HCT116 (cell line): ENCODE data around the gene KLHL3. TPM values are rescaled to one million over a fixed set of nuclear protein-coding genes. Genes with fewer than 3 reads are reported as not detected.

Source experiments
- ATAC-seq: fragments of 200-7000 bp; cut with Tn5 transposase; 2 replicates; pipeline ENCODE4 v1.9.1; 2020; ENCODE audit warnings: mild to moderate bottlenecking, moderate library complexity
- BruUV-seq: library from RNA; stranded (reverse); fragments of 400-500 nt; replicated peaks from 2 replicates; lab custom pipeline; 2021; lab: Mats Ljungman, UMichigan
- CTCF ChIA-PET: fragments of 300-600 bp; sonication (Branson Sonifier 250); formaldehyde crosslinking; loops from one replicate; lab custom pipeline; 2021; ENCODE audit warnings: antibody characterized with exemption; lab: Charles Lee
- POLR2A ChIA-PET: fragments of 300-600, 350-600 bp; sonication (Branson Sonifier 250); formaldehyde crosslinking; loops from one replicate; lab custom pipeline; 2021; ENCODE audit warnings: antibody characterized with exemption; lab: Charles Lee
- RAD21 ChIA-PET, 2 experiments: fragments of 300-600 bp; sonication (Branson Sonifier 250); formaldehyde crosslinking; loops; one replicate each; lab custom pipeline; 2023; ENCODE audit warnings: low total read pairs in 2 of 2; ENCODE audit not compliant: uncharacterized antibody in 2 of 2, unreplicated experiment in 2 of 2, low non-redundant PET in 1 of 2; lab: Charles Lee
- DNase-seq: peaks from one replicate; pipeline ENCODE4 v3.0.0-alpha.2; 2010; ENCODE audit warnings: low read depth, low spot score
- H2AFZ ChIP-seq: fragments of 200-600 bp; shearing (Covaris generic), sonication (generic); 2 replicates; pipeline ENCODE4 v1.6.1; 2017; ENCODE audit warnings: low read depth, mixed run types, mixed read lengths, antibody characterized with exemption, low read length; ENCODE audit not compliant: poor library complexity, severe bottlenecking
- H3K27ac ChIP-seq: 2 replicates; pipeline ENCODE4 v1.5.1; 2012; ENCODE audit warnings: low read depth, low read length
- H3K27me3 ChIP-seq: fragments of 200-600 bp; sonication (generic); 2 replicates; pipeline ENCODE4 v1.6.1; 2016; ENCODE audit warnings: mixed run types, low read length, mixed read lengths; ENCODE audit not compliant: insufficient read depth
- H3K36me3 ChIP-seq, 2 experiments: fragments of 200-500 bp in 1 of 2; fragments of 200-600 bp in 1 of 2; sonication (Bioruptor generic) in 1 of 2; sonication (generic) in 1 of 2; 2 replicates each; pipeline versions ENCODE4 v1.5.1 to v1.6.1; 2014 to 2016; ENCODE audit warnings: low read length in 2 of 2, inconsistent platforms in 1 of 2, mixed read lengths in 1 of 2, mixed run types in 1 of 2; ENCODE audit not compliant: insufficient read depth in 2 of 2, control insufficient read depth in 1 of 2
- H3K4me1 ChIP-seq, 2 experiments: fragments of 200-600 bp in 1 of 2; sonication (generic) in 1 of 2; 2 replicates each; pipeline versions ENCODE4 v1.5.1 to v1.6.1; 2012 to 2017; ENCODE audit warnings: low read length in 2 of 2, inconsistent platforms in 1 of 2, mild to moderate bottlenecking in 1 of 2, mixed read lengths in 1 of 2, mixed run types in 1 of 2, moderate library complexity in 1 of 2; ENCODE audit not compliant: insufficient read depth in 2 of 2, control insufficient read depth in 1 of 2
- H3K4me2 ChIP-seq: fragments of 200-600 bp; sonication (generic); 2 replicates; pipeline ENCODE4 v1.6.1; 2017; ENCODE audit warnings: mixed run types, low read length, mixed read lengths
- H3K4me3 ChIP-seq, 2 experiments: fragments of 200-600 bp in 1 of 2; sonication (generic) in 1 of 2; replicated peaks in 1 of 2; 2 replicates each; pipeline ENCODE4 v1.5.1; 2011 to 2016; ENCODE audit warnings: low read length in 2 of 2, control low read depth in 1 of 2, low read depth in 1 of 2, mild to moderate bottlenecking in 1 of 2, mixed read lengths in 1 of 2, mixed run types in 1 of 2
- H3K79me2 ChIP-seq: fragments of 200-600 bp; sonication (generic); 2 replicates; pipeline ENCODE4 v1.6.1; 2017; ENCODE audit warnings: mild to moderate bottlenecking, mixed run types, low read length, moderate library complexity, mixed read lengths; ENCODE audit not compliant: insufficient read depth
- H3K9ac ChIP-seq: fragments of 200-600 bp; sonication (generic); 2 replicates; pipeline ENCODE4 v1.6.1; 2016; ENCODE audit warnings: low read length, mixed read lengths
- H3K9me2 ChIP-seq: fragments of 200-600 bp; sonication (generic), shearing (Covaris generic); 2 replicates; pipeline ENCODE4 v1.6.1; 2017; ENCODE audit warnings: mixed run types, mild to moderate bottlenecking, moderate library complexity; ENCODE audit not compliant: insufficient read depth
- H3K9me3 ChIP-seq, 2 experiments: fragments of 200-500 bp in 1 of 2; fragments of 200-600 bp in 1 of 2; sonication (Bioruptor generic) in 1 of 2; sonication (generic) in 1 of 2; 2 replicates each; pipeline ENCODE4 v1.6.1; 2014 to 2017; ENCODE audit warnings: low read length in 2 of 2, mixed read lengths in 2 of 2, inconsistent platforms in 1 of 2, low read depth in 1 of 2, mild to moderate bottlenecking in 1 of 2, mixed run types in 1 of 2, moderate library complexity in 1 of 2; ENCODE audit not compliant: control insufficient read depth in 1 of 2, insufficient read depth in 1 of 2
- H4K20me1 ChIP-seq: fragments of 200-600 bp; sonication (generic), shearing (Covaris generic); 2 replicates; pipeline ENCODE4 v1.6.1; 2017; ENCODE audit warnings: mixed run types, mild to moderate bottlenecking, moderate library complexity; ENCODE audit not compliant: insufficient read depth
- CEBPB ChIP-seq: IDR thresholded peaks from 2 replicates; pipeline ENCODE4 v1.6.1; 2012; ENCODE audit warnings: low read depth
- EZH2 ChIP-seq: fragments of 200-600 bp; sonication (generic); IDR thresholded peaks from 2 replicates; pipeline ENCODE4 v1.6.1; 2017; ENCODE audit warnings: antibody characterized with exemption, mixed run types
- EZH2phosphoT487 ChIP-seq: fragments of 200-600 bp; IDR thresholded peaks from 2 replicates; pipeline ENCODE4 v1.6.1; 2018; ENCODE audit warnings: antibody characterized with exemption, borderline replicate concordance
- FOSL1 ChIP-seq: IDR thresholded peaks from 2 replicates; pipeline ENCODE4 v1.6.1; 2012; ENCODE audit warnings: low read depth
- POLR2A ChIP-seq: IDR thresholded peaks from 2 replicates; pipeline ENCODE4 v1.7.0; 2011; ENCODE audit warnings: borderline replicate concordance; ENCODE audit not compliant: insufficient read depth, insufficient read length; ENCODE audit errors: extremely low read depth
- POLR2AphosphoS5 ChIP-seq: IDR thresholded peaks from 2 replicates; pipeline ENCODE4 v1.6.1; 2011; ENCODE audit warnings: mild to moderate bottlenecking, low read depth, low read length, moderate library complexity
- RAD21 ChIP-seq: IDR thresholded peaks from 2 replicates; pipeline ENCODE4 v1.6.1; 2012; ENCODE audit warnings: low read depth, mild to moderate bottlenecking
- SRF ChIP-seq: IDR thresholded peaks from 2 replicates; pipeline ENCODE4 v1.6.1; 2012; ENCODE audit warnings: low read depth
- TCF7L2 ChIP-seq: IDR thresholded peaks from 2 replicates; pipeline ENCODE4 v1.7.0; 2011; ENCODE audit warnings: borderline replicate concordance, inconsistent platforms; ENCODE audit not compliant: insufficient read depth, insufficient read length; ENCODE audit errors: extremely low read depth
- YY1 ChIP-seq: IDR thresholded peaks from 2 replicates; pipeline ENCODE4 v1.6.1; 2011; ENCODE audit warnings: low read length, low read depth, moderate library complexity, mild to moderate bottlenecking; ENCODE audit not compliant: insufficient replicate concordance; ENCODE audit errors: extremely low read depth
- ZNF274 ChIP-seq: fragments of 200-500 bp; sonication (Bioruptor generic); IDR thresholded peaks from 2 replicates; pipeline ENCODE4 v1.6.1; 2014; ENCODE audit warnings: mild to moderate bottlenecking, low read depth, low read length, inconsistent platforms
- intact Hi-C: fragments of 100-400 bp; cut with micrococcal nuclease; formaldehyde crosslinking; loops from 2 replicates; pipeline ENCODE4 v1.10.0; 2022
- total RNA-seq: library from RNA; stranded (reverse); gene quantifications from one replicate; pipeline ENCODE4 v1.2.1, GENCODE V29; 2021; ENCODE audit not compliant: unreplicated experiment
- TF ChIP-seq, protein P1 (sequence below): IDR thresholded peaks from 2 replicates; pipeline ENCODE4 v1.6.1; 2011; ENCODE audit warnings: mild to moderate bottlenecking, low read length, moderate library complexity; ENCODE audit not compliant: insufficient replicate concordance; ENCODE audit errors: extremely low read depth
- TF ChIP-seq, protein P2 (sequence below), 3 experiments: fragments of 200-600 bp in 1 of 3; sonication (generic) in 1 of 3; IDR thresholded peaks in 2 of 3; conservative IDR thresholded peaks in 1 of 3; 2 replicates each; pipeline ENCODE4 v1.5.1; 2012 to 2017; ENCODE audit warnings: low read depth in 2 of 3, low read length in 2 of 3, antibody characterized with exemption in 1 of 3, borderline replicate concordance in 1 of 3, control low read depth in 1 of 3, mild to moderate bottlenecking in 1 of 3, mixed read lengths in 1 of 3, mixed run types in 1 of 3, moderate library complexity in 1 of 3; ENCODE audit not compliant: insufficient read depth in 1 of 3

Gene KLHL3
- total RNA-seq, 1 experiment from 2014 or later, result not detected

DNA sequence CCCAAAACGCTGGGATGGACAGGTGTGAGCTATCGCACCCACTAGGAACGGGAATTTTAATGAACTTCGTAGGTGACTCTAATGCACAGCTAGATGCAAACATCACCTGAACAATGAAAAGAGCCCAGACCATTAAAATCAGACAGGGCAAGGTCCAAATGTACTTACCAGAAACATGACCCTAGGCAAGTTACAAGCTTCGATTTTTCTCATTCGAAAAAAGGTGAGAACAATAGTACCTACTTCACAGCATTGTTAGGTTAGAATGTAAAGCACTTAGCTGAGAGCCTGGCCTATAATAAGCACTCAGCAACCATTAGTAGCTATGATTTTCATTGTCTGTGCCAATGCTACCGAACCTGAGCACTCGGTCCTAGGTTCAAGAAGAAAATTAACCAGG, 5.8 kb upstream of the KLHL3 start:
- CTCF ChIA-PET, result interaction anchor here (0.8 to 6.0 kb wide), 7 partner anchors 11 to 112 kb away, joined by 3 to 83 read pairs (median 3); no protein-coding TSS in a partner anchor
- no peak for TF ChIP-seq FOSL1
- no peak for TF ChIP-seq POLR2AphosphoS5
- TF ChIP-seq ZNF274, result no peak
- no peak for TF ChIP-seq EZH2
- TF ChIP-seq, protein P1, sequence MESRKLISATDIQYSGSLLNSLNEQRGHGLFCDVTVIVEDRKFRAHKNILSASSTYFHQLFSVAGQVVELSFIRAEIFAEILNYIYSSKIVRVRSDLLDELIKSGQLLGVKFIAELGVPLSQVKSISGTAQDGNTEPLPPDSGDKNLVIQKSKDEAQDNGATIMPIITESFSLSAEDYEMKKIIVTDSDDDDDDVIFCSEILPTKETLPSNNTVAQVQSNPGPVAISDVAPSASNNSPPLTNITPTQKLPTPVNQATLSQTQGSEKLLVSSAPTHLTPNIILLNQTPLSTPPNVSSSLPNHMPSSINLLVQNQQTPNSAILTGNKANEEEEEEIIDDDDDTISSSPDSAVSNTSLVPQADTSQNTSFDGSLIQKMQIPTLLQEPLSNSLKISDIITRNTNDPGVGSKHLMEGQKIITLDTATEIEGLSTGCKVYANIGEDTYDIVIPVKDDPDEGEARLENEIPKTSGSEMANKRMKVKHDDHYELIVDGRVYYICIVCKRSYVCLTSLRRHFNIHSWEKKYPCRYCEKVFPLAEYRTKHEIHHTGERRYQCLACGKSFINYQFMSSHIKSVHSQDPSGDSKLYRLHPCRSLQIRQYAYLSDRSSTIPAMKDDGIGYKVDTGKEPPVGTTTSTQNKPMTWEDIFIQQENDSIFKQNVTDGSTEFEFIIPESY, result no peak
- TF ChIP-seq TCF7L2, result no peak
- no peak for TF ChIP-seq YY1
- TF ChIP-seq POLR2A, result no peak
- no peak for TF ChIP-seq RAD21
- TF ChIP-seq EZH2phosphoT487, result no peak
- no peak for TF ChIP-seq CEBPB
- TF ChIP-seq, protein P2, sequence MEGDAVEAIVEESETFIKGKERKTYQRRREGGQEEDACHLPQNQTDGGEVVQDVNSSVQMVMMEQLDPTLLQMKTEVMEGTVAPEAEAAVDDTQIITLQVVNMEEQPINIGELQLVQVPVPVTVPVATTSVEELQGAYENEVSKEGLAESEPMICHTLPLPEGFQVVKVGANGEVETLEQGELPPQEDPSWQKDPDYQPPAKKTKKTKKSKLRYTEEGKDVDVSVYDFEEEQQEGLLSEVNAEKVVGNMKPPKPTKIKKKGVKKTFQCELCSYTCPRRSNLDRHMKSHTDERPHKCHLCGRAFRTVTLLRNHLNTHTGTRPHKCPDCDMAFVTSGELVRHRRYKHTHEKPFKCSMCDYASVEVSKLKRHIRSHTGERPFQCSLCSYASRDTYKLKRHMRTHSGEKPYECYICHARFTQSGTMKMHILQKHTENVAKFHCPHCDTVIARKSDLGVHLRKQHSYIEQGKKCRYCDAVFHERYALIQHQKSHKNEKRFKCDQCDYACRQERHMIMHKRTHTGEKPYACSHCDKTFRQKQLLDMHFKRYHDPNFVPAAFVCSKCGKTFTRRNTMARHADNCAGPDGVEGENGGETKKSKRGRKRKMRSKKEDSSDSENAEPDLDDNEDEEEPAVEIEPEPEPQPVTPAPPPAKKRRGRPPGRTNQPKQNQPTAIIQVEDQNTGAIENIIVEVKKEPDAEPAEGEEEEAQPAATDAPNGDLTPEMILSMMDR (IDR thresholded peaks at IDR 0.05 in 2 of 3, conservative IDR thresholded peaks at IDR 0.05 in 1 of 3; ENCODE audit: borderline replicate concordance in 1 of 3, insufficient read depth in 1 of 3, low read depth in 2 of 3, low read length in 2 of 3), result no peak
- no peak for TF ChIP-seq SRF
- Histone ChIP-seq H2AFZ (no peak overlapping the region), H3K27me3 (no peaks in the 10 kb centered on the region), H4K20me1 (no peaks in the 10 kb centered on the region), H3K4me2 (no peak overlapping the region), H3K79me2 (no peaks in the 10 kb centered on the region), H3K4me3 (no peak overlapping the region), H3K9ac (no peak overlapping the region), H3K27ac (no peak overlapping the region), H3K9me3 (no peaks in the 10 kb centered on the region), H3K9me2 (no peaks in the 10 kb centered on the region), H3K36me3 (no peaks in the 10 kb centered on the region), H3K4me1 (no peaks in the 10 kb centered on the region)
- ATAC-seq (no peak), DNase-seq (no peak)
- no TSS peak for BruUV-seq
- POLR2A ChIA-PET, result no interaction called here
- intact Hi-C loops, result no loop called here
- RAD21 ChIA-PET, result interaction anchor here (1.3 to 2.4 kb wide), 4 partner anchors 81 to 112 kb away, joined by 6 to 27 read pairs (median 20); no protein-coding TSS in a partner anchor
